Measurements from ENCODE around the gene NDUFS6.
A peak's percentile ranks its signal among the peaks of the same experiment; 100 is the strongest.
"Not testable (repeated sequence)": the region's sequence is repeated elsewhere in the genome, so short reads cannot be mapped to it uniquely, and the experiment has no call there.

Gene NDUFS6

DNA sequence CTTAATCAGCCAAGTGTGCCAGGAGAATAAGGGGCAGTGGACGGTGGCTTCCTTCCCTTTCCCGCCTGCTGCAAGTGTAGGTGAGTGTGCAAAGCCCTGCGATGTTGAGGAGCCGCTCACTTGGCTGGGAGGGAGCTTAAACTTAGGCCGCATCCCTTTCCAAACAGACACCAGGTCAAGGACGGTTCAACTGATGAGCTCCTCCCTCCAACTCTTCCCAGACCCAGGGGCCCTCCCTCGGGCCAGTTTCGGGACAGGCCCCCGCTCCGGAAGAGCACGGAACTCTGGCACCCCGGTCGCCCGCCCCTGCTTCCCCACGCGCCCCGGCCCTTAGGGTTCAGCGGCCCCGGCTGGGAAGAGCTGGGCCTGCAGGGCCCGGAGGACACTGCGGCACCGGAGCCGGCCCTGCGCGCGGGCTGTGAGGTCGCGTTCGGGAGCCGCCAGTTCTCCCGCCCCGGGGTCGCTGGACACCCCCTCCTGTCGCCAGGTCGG is 2.1 kb upstream of the NDUFS6 start:
- no peak for DNase-seq

DNA sequence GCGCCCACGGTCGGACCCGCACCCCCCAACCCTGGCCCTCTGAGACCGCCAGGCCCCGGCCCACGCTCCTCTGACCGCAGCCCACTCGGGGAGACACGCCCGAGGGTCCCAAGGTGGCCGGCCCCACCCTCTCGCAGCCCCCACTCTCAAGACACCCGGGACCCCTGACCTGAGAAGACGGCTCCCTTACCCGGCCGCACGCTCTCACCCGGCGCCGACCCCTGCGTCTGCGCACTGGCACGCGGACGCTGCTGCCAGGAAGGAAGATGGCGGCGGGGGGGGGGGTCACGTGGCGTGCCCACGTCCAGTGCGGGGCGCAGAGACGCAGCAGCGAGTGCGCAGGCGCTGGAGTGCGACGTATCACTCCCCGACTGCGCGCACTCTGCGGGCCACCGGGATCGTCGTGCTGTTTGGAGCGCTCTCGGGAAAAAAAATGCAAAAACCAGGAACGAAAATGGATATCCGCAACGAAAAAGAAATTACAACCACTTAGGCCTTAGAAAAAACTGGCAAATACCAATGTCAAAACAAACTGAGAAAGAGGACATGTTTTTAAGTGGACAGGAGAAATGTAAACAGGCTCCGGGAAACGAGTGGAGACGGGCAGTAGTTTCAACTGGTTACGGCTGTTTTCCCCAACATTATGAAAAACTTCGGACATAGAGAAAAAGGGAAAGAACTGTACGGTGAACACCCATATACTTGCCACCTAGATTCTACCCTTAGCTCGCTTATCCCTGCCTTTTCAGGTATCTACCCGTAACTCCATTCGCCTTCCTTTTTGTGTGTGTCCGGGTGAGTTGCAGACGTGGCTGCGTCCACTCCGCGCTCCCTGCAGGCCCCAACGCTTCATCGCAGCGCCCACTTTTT is 1.4 kb upstream of the NDUFS6 start, which contains the start of gene MRPL36:
MRPL36 (minus strand) TSS at position 236 of the 870 bp plus-strand sequence. CDS start 902 bp downstream, outside the sequence.
- peak; percentile 92 for DNase-seq

DNA sequence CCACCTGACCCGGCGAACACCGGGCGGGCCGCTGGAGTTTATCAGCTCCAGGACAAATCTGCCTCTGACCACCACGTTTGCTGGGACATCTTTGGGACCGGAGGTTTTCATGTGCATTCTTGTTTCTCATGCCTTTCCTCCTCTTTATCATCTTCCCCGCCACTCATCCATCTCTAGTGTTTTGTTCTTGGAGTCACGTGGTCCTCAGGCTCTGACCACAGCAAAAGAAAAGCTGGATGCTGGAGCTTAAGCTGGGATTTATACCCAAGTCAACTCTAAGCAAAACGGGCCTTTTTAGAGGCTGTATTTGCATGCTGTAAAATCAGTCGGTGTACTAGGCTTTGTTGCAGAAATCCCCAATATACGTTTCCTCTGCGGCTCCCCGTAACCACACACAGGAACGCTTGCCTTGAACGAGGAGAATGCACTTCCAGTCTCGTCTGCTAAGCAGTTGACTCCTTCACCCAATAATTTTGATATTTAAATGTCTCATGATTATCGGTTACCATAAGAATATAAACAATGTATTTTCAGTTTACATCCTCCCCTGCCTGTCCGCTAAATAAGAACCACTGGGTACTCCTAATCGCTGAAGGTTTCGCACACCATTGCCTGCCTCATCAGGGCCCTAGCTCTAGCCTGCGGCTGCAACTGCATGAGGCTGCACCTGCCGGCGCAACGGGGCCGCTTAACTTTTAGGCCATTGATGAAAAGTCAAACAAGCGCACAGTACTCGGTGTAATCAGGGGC is 560 bp upstream of the NDUFS6 start:
- DNase-seq, result no peak

DNA sequence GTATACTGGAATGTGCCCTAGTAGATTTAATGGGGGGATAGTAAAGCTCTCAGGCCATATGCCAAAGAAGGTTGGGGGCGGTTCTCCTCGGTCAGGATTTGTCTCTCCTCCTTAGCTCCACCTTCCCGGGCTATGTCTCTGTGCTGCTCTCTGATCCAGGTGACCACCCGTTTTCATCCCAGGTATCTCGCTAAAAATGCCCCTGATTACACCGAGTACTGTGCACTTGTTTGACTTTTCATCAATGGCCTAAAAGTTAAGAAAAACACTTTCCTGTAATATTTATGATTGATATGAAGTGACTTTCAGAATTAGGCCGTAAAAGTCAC is 724 bp downstream of the NDUFS6 start:
- DNase-seq, result no peak

DNA sequence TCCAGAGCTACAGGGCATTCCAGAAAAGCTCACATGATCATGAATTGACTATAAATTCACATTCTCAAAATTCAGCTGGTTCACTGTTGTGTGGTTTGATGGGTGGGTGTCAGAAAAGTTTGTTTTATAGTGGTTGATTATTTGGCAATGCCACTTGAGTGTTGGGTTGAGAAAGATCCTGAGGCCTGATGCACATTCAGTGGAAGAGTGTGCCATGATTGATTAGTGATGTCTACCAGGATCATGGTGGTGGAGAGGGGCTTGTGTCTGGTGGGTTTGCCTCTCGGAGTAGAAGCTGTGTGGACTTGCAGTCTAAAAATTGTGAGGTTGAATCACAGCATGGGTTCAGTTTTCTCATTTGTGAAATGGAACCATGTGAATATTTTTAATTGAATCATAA is 2.0 kb downstream of the NDUFS6 start:
- DNase-seq, result no peak

DNA sequence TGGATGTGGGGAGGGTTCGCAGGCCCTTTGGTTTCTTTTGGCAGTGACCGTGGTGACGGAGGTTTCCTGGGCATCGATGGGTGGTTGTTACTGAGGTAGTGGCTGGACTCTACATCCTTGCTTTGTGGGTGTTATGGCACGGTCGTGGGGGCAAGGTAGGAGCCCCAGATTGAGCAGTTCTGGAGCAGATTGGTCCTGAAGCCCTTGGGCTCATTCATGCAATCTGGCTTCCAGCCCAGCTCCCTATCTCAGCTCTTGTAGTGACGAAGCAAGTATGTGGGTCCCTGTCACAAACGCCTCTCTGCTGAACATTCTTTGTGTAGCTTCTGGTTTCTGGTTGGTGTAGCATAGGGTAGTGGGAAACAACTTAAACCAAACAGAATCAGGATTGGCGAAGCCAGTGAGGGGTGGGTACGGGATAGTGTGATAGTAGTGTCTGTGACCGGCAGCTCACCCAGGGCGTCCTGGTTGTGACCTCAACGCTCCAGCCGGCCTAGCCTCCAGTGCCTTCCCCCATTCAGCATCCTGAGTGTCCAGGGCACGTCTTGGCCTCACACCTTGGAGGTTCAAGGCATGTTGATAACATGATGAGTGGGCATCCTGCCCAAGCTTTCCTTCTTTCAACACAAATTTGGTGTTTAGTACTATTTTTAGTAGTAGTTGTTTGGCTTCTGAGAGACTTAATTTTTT is 2.9 kb downstream of the NDUFS6 start:
- no peak for DNase-seq

DNA sequence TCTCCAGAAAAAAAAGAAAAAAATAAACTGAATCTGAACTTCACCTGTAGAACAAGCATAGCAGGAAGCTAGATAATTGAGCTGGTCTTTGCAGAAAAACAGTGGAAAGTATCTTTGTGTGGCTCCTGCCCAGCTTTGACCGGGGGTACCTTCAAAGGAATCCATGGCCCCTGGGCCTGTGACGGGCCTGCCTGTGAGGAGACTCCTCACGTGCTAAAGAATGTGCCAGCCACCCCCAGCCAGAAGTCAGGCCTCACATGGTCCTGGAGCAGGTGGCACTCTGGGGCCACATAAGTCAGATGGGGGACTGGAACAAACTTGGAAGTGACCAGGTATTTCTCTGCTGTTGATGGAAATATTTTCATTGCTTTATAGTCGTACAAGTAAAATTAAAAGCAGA is 4.1 kb downstream of the NDUFS6 start:
- DNase-seq, result no peak

DNA sequence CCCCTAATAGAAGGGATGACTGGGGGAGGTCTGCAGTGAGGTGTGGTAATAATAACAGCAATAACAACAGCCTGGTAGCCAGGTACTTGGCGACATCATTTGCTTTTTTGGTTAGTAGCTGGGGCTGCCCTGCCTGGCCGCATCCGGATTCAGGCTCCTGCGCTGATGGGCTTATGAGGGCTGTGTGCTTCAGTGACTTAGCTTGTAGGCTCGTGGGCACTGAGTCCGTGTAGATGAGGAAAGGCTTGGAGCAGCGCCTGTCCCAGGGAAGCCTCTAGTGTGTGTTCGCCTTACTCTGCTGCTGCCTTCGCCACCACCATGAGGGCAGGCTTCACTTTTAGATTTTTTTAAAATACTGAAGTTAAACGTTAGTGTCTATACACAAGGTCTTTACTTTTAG is 4.5 kb downstream of the NDUFS6 start:
- DNase-seq, result no peak

DNA sequence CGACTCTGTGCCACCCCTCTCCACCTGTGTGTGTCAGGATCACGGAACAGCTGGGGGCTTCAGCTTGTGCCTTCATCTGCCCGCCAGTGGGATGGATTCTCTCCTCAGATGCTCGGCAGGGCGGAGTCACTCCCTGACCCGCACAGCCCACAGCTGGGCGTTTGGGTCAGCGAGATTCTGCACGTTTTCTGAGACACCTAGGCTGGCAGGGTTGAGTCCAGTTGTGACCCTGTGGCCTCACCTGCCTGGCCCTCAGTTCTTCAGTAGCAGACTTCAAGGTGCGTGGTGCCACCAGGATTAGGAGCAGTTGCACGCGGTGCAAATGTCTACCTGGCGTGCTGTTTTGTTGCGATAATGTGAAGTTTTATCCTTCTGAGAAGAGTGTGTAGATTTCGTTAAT is 5.0 kb downstream of the NDUFS6 start:
- DNase-seq, result no peak

DNA sequence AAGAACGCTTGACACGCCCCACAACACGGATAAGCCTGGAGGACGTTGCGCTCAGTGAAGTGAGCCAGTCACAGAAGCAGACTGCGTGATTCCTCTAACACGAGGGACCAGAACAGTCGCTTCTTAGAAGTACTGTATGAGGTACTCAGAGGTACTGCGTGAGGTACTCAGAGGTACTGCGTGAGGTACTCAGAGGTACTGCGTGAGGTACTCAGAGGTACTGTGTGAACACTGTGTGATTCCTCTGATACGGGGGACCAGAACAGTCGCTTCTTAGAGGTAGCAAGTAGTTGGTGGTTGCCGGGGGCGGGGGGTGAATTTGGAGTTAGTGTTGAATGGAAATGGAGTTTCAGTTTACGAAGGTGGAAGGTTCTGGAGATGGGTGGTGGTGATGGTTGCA is 5.8 kb downstream of the NDUFS6 start:
- no peak for DNase-seq

DNA sequence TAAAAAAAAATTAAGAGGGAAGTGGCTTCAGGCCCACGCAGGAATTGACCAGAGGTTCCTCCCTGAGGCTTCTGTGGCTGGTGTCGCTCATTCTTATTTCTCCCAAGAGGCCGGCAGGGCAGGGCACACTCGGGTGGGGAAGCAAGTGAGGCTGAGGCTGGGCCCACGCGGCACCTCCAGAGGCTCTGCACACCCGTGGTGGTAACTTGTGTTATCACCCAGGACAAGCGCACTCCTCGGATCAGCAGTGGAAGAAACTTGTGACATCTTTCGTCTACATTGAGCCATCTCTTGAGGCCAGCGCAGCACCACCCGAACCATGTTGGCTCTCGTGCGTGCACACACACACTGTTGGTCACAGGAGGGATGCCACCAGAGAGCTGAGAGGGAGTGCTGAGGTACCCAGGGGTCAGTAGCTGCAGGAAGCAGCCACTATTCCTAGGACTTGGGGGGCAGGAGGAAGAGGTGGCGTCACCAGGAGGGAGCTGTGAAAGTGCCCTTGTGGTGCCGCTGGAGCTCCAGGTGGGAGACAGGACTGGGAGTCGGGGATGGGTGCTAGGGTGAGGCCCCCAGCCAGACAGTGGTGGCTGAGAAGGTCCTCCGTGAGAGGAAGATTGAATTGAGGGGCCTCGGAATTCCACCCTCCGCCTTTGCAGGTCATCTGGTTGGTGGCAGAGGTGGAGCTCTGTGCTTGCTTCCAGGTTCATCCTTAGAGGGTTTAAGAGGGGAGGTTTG is 6.4 kb downstream of the NDUFS6 start:
- DNase-seq, result no peak

DNA sequence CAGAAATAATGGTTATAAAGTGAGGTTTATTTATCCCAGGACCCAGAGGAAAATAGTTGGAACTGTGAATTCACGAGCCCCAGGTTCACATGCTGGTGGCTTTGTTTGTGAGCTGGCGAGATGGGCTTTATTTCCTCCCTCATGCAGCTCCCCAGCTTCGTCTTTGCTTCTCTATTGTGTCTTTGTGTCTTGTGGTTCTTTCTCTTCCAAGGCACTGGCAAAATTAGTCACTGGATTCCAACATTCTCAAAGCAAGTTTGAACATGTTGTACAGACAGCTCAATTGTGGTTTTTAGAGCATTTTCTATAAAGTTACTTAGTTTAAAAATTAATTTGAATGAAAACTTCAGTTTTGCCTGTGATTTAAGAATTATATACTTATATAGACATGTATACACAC is 7.2 kb downstream of the NDUFS6 start:
- no peak for DNase-seq

DNA sequence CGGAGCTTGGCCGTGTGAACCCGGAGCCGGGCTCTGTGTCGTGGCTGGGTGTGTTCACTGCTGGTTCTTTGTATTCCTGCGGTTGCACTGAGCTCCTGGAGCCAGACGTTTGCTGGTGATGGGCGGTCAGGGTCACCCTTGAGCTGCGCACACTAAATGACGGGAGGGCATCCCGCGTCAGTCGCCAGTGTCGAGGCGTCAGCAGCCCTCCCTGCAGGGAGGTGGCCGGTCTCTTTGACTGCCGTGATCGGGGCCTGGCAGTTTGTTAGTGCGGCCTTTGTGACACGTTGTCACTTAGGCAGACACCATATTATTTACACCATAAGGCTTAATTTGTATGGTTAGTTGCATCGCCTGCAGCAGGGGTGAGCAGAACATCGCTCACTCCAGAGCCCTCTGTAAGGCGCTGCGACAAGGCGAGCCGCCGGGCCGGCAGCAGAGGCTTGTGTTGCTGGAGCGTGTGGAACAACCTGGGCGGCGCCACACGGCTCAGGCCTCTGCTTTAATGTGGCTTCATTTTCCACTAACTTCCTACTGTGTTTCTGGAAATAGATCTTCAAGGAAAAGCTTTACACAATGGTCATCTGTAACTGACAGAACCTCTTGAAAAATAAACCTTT is 8.3 kb downstream of the NDUFS6 start:
- no peak for DNase-seq

DNA sequence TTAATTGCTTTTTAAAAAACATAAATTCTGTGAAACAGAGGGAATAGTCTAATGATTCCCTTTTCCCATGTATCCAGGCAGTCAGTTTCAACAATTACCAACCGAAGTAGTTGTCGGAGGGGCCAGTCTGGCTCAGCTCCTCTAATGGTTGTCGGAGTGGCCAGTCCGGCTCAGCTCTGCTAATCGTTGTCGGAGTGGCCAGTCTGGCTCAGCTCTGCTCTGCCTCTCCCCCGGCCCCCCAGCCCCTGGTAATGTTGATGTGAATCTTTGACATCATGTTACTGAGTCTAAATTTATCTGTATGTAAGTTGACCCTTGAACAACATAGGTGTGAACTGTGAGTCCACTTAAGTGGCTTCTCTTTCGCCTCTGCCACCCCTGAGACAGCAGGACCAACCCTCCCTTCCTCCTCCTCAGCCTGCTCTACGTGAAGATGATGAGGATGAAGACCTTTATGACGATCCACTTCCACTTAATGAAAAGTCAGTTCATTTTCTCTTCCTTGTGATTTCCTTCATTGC is 9.4 kb downstream of the NDUFS6 start:
- no peak for DNase-seq

DNA sequence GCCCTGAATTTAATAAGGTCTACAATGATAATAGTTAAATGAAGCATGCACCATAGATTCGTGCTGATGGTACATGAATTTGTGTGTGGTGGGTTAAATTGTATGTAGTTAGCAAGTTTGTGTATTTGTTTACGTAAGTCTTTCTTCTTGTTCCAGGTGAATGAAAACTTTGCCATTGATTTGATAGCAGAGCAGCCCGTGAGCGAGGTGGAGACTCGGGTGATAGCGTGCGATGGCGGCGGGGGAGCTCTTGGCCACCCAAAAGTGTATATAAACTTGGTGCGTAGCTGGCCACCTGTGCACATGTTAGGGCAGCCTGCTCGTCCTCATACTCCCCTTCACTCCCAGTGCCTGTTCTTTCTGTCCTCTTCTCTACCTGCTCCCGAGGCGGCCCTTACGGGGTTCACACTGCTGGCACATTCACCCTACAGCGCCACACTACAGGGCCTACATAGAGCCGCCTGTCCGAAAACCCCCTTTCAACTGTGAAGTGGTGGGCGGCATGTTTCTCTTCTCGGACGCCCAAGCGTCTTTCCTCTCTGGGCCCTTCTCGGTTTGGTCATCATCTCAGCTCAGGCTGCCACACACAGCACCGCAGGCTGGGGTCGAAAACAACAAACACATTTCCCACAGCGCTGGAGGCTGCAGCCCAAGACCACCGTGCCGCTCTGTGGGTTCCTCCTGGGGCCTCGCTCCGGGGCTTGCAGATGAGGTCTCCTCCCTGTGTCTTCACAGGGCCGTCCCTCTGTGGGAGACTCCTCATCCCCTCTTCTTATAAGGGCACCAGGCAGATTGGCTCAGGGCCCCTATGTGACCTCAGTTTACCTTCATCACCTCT is 13.2 kb downstream of the NDUFS6 start:
- DNase-seq, result no peak

DNA sequence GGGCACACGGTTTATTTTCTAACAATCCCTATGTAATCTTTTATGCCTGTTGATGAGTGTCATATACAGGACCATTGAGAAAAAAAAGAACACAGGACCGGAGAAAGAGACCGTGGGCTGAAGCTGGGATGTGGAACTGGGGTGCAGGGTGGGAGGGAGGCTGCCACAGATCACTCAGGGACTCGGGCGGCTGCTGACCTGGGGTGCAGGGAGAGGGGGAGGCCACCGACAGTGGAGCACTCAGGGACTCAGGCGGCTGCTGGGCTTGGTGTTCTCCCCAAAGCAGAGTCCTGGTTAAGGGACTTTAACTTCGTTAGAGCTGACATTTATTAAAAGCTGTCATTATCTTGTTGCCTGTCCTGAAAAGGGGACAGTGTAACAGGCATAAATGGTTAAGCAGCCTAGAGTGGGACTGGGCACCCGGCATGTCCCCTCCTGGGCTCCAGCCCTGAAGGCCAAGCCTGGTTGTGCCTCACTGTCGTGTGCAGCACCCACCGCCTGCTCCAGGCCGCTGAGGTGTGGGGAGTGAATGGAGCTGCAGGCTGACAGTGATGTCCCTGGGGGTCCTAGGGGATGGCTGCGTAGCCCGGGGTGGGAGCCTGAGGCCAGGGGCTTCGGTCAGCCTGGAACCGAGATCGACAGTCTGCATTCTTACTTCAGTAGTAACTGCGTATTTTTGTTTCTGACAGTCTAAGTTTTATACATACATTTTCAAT is 14.0 kb downstream of the NDUFS6 start:
- DNase-seq, result no peak

DNA sequence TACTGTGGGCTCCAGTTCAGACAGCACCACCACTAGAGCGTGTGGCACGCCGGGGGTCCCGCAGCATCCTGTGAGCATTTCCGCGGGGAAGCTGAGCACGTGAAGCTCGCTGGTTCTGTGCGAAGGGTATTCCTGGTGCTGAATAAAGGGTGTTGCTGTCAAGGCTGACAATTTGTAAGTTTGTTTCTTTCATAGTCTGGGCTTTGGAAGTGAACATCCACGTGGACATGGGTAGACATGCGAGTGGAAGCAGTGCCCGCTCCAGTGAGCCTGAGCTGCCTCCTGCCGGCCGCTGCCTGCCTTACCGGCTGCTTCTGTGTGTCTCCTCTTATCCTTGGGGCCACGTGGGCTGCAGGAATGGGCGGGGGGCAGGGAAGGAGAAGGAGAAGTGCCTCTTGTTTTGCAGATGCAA is 14.7 kb downstream of the NDUFS6 start:
- DNase-seq, result no peak

DNA sequence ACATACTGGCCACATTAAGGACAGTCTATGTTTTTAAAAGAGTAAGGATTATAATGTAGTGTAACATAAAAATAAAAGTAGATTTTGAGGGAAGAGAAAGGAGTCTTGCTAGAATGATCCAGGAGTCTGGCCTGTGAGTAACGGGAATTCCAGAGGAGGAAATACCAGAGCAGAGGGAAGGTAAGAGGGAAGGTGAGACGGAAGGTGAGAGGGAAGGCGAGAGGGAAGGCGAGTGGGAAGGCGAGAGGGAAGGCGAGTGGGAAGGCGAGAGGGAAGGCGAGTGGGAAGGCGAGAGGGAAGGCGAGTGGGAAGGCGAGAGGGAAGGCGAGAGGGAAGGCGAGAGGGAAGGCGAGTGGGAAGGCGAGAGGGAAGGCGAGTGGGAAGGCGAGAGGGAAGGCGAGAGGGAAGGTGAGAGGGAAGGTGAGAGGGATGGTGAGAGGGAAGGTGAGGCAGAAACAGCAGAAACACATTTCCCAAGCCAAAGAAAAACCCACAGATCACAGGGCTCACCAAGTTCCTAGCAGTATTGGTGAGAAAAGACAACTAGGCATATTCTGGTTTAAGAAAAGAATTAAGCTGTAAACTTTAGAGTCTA is 15.4 kb downstream of the NDUFS6 start:
- DNase-seq, result not testable (repeated sequence)

DNA sequence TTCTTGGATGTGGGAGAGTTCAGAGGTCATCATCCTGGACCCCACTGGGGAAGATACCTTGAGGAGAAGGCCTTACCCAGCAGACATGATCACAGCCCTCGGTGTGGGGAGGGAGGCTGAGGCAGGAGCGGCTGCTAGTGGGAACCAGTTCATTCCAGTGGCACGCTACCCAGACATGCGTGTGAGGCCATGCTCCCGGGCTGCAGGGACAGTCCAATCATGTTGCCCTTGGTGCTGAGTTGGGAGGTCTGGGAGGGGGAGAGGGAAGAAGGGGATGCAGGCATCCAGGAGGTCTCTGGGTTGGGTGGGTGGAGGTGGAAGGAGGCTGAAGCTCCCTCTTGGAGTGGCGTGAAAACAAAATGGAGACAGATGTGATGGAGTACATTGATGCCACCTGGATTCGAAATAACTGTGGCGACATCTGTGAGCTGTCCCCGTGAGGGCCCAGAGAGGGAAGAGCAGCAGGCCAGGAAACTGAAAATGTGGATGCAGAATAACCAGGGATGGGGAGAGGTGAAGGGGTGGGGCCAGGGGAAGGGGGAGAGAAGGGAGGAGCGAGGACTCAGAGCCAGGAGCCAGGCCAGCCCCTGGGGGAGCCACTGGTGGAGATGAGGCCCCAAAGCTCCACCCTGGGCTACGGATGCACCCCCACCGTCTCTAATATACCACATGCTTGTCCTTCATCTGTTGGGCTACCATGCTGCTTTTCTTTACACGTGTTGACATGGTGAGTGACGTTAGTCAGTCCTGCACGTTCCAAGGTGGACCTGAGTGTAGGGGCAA is 16.2 kb downstream of the NDUFS6 start:
- no peak for DNase-seq

Measured in activated T-cell treated with anti-CD3 and anti-CD28 coated beads for 4 hours (primary cell).